Epithelial cell of proximal tubule (primary cell): ENCODE results near the gene STAG2. TPM values are rescaled to one million over a fixed set of nuclear protein-coding genes. Genes with fewer than 3 reads are reported as not detected.
"Not testable (repeated sequence)": the region's sequence is repeated elsewhere in the genome, so short reads cannot be mapped to it uniquely, and the experiment has no call there.

ENCODE experiments used
- DNase-seq: peaks from one replicate; pipeline ENCODE4 v3.0.0-alpha.2; 2011; ENCODE audit warnings: low read depth
- H3K4me3 ChIP-seq: 2 replicates; pipeline ENCODE4 v1.5.1; 2011; ENCODE audit warnings: low read depth, mild to moderate bottlenecking, low read length
- CTCF ChIP-seq: conservative IDR thresholded peaks from 2 replicates; pipeline ENCODE4 v1.5.1; 2012; ENCODE audit warnings: low read depth, mild to moderate bottlenecking, low read length
- total RNA-seq: library from RNA; depleted of rRNA; stranded (reverse); fragments of >200 nt; gene quantifications from 2 replicates; pipeline ENCODE4 v1.2.3, GENCODE V29; 2015

STAG2 gene
- total RNA-seq, 1 donor from 2014 or later: 45.3 TPM

GRCh38 chrX:124042042-124042441 is 80.5 kb downstream of the STAG2 start:
- no peak for DNase-seq
- TF ChIP-seq CTCF: no peak
- no peak overlapping the region for H3K4me3 ChIP-seq

GRCh38 chrX:124045109-124045508 is 83.6 kb downstream of the STAG2 start:
- no peak for TF ChIP-seq CTCF
- H3K4me3 ChIP-seq: no peak overlapping the region
- no peak for DNase-seq

- H3K4me3 ChIP-seq, DNase-seq: not testable (repeated sequence)
Measured at GRCh38 chrX:124084417-124084816, 122.9 kb downstream of the STAG2 start.

GRCh38 chrX:124085063-124085462 is 123.6 kb downstream of the STAG2 start:
- no peak for TF ChIP-seq CTCF
- no peak overlapping the region for H3K4me3 ChIP-seq
- DNase-seq: no peak

- no peak for DNase-seq
- no peak overlapping the region for H3K4me3 ChIP-seq
- TF ChIP-seq CTCF: no peak
Measured at GRCh38 chrX:124086411-124086810, 124.9 kb downstream of the STAG2 start.

GRCh38 chrX:124087000-124087746 is 125.7 kb downstream of the STAG2 start:
- no peak for DNase-seq
- TF ChIP-seq CTCF: no peak

GRCh38 chrX:124093222-124093621 is 131.7 kb downstream of the STAG2 start:
- DNase-seq: no peak
- no peak for TF ChIP-seq CTCF
- H3K4me3 ChIP-seq: no peak overlapping the region

More at GRCh38 chrX:124087000-124087746, 125.7 kb downstream of the STAG2 start:
- H3K4me3 ChIP-seq: no peak overlapping the region
